CD4-positive, CD25-positive, alpha-beta regulatory T cell (primary cell): ENCODE results near the gene OPRL1. TPM values are rescaled to one million over a fixed set of nuclear protein-coding genes. Genes with fewer than 3 reads are reported as not detected.

Experiments
- ATAC-seq, 2 donors: fragments of 150-1000 bp; cut with Tn5 transposase; one replicate each; pipeline ENCODE4 v1.10.0; 2021; ENCODE audit warnings: low read depth in 2 of 2, moderate number of reproducible peaks in 2 of 2, moderate library complexity in 1 of 2
- DNase-seq, 3 donors: peaks; one replicate each; pipeline versions ENCODE4 v3.0.0 to v3.0.0-alpha.2; 2012 to 2022; ENCODE audit warnings: mixed read lengths in 1 of 3
- H3K27ac ChIP-seq: one replicate; pipeline ENCODE4 v1.7.0; 2013; ENCODE audit warnings: mild to moderate bottlenecking, low read length; ENCODE audit not compliant: insufficient read depth, poor library complexity, severe bottlenecking
- H3K27me3 ChIP-seq: one replicate; pipeline ENCODE4 v1.7.0; 2013; ENCODE audit warnings: low read length; ENCODE audit not compliant: control insufficient read depth, insufficient read depth
- H3K36me3 ChIP-seq: one replicate; pipeline ENCODE4 v1.7.0; 2013; ENCODE audit warnings: mild to moderate bottlenecking, low read length, moderate library complexity; ENCODE audit not compliant: control insufficient read depth, insufficient read depth
- H3K4me1 ChIP-seq: 2 replicates; pipeline ENCODE4 v1.7.0; 2013; ENCODE audit warnings: mild to moderate bottlenecking, low read length; ENCODE audit not compliant: insufficient read depth, control insufficient read depth, poor library complexity, severe bottlenecking
- H3K4me3 ChIP-seq: one replicate; pipeline ENCODE4 v1.7.0; 2013; ENCODE audit warnings: low read depth, mild to moderate bottlenecking, low read length, moderate library complexity
- H3K9me3 ChIP-seq, 2 experiments: 1 replicate in 1 of 2; 2 replicates in 1 of 2; pipeline ENCODE4 v1.7.0; 2013; ENCODE audit warnings: low read length in 2 of 2, mild to moderate bottlenecking in 1 of 2, moderate library complexity in 1 of 2; ENCODE audit not compliant: control insufficient read depth in 2 of 2
- H3K27ac Mint-ChIP-seq, 3 donors: one replicate each; pipeline ENCODE4 v1.8.0; 2020 to 2022; ENCODE audit warnings: mild to moderate bottlenecking in 3 of 3, mixed read lengths in 3 of 3, moderate library complexity in 2 of 3
- H3K27me3 Mint-ChIP-seq: one replicate; pipeline ENCODE4 v1.8.0; 2022; ENCODE audit warnings: mild to moderate bottlenecking, mixed read lengths
- H3K36me3 Mint-ChIP-seq: one replicate; pipeline ENCODE4 v1.8.0; 2020; ENCODE audit warnings: mixed read lengths
- H3K4me1 Mint-ChIP-seq, 4 donors: one replicate each; pipeline ENCODE4 v1.8.0; 2020 to 2022; ENCODE audit warnings: mixed read lengths in 4 of 4, mild to moderate bottlenecking in 1 of 4
- H3K4me3 Mint-ChIP-seq, 4 donors: one replicate each; pipeline ENCODE4 v1.8.0; 2020 to 2022; ENCODE audit warnings: mild to moderate bottlenecking in 4 of 4, mixed read lengths in 4 of 4, moderate library complexity in 3 of 4
- H3K9me3 Mint-ChIP-seq, 7 donors: one replicate each; pipeline ENCODE4 v1.8.0; 2020 to 2022; ENCODE audit warnings: mixed read lengths in 7 of 7, mild to moderate bottlenecking in 3 of 7, moderate library complexity in 2 of 7
- polyA plus RNA-seq, 4 donors: library from polyadenylated mRNA; unstranded; fragments of 300-500 nt; fragmentation: Illumina TruSeq; gene quantifications; one replicate each; pipeline ENCODE4 v1.2.3, GENCODE V29; 2021
- total RNA-seq: library from RNA; stranded (reverse); gene quantifications from one replicate; pipeline ENCODE4 v1.2.3, GENCODE V29; 2022

The OPRL1 gene
- total and polyA plus RNA-seq, 5 donors from 2014 or later = 0.58 to 1.3 (median 0.60) TPM

- DNase-seq (no peak), ATAC-seq (no peak)
- Histone ChIP-seq H3K27ac (no peak overlapping the region), H3K4me1 (peaks cover 23% of the 10 kb centered on the region), H3K4me3 (no peak overlapping the region), H3K36me3 (peaks cover 20% of the 10 kb centered on the region), H3K9me3 (no peaks in the 10 kb centered on the region), H3K27me3 (no peaks in the 10 kb centered on the region)
- Mint-ChIP-seq H3K4me3 (no peak overlapping the region), H3K9me3 (no peaks in the 10 kb centered on the region), H3K36me3 (peaks cover 3% of the 10 kb centered on the region), H3K27me3 (no peaks in the 10 kb centered on the region), H3K27ac (no peak overlapping the region), H3K4me1 (peaks cover 0 to 33% (median under 1%) of the 10 kb centered on the region in 4 donors)
Observed at GRCh38 chr20:64072498-64073063, 7.3 kb upstream of the OPRL1 start.

DNA sequence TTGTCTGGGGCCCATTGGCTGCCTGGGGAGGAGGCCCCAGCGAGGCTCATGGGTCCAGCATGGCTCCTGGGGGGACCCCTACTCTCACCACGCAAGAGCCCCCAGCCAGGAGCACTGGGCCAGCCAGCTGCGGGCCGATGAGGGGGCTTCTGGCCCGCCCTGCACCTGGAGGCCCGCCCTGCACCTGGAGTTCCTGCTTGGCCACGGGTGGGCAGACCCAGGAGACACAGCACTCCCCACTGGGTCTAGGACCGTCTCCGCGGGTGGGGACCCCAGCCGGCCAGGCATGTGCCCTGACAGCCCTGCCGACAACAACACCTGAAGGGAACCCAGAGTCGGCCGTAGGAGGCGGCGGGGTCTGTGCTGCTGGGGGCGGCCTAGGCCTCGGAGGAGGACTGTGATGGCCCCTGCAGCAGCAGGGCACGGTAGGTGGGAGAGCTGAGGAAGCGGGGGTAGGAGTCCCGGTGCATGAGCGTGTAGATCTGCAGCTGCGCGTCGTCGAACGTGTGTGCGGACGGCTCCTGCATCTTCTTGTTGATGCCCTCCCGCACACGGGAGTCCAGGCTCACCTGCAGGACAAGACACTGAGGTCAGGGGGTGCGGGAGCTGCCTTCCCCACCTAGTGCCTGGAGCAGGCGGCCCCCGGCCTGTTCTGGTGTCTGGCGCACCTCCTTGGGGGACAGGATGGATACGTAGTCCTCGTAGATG is 6.3 kb upstream of the OPRL1 start:
- H3K36me3 Mint-ChIP-seq = peaks cover 3% of the 10 kb centered on the region
- Histone ChIP-seq H3K4me1 (peaks cover 34% of the 10 kb centered on the region), H3K27me3 (no peaks in the 10 kb centered on the region), H3K27ac (no peak overlapping the region), H3K4me3 (no peak overlapping the region), H3K36me3 (peaks cover 20% of the 10 kb centered on the region), H3K9me3 (no peaks in the 10 kb centered on the region)
- DNase-seq = no peak
- H3K27ac Mint-ChIP-seq = peak overlapping the region in 1 of 3 donors; percentile 66
- no peaks in the 10 kb centered on the region for H3K27me3 Mint-ChIP-seq
- ATAC-seq = no peak
- H3K4me1 Mint-ChIP-seq = peaks cover 0 to 31% (median 3%) of the 10 kb centered on the region in 4 donors
- H3K9me3 Mint-ChIP-seq = no peaks in the 10 kb centered on the region
- H3K4me3 Mint-ChIP-seq = no peak overlapping the region

DNA sequence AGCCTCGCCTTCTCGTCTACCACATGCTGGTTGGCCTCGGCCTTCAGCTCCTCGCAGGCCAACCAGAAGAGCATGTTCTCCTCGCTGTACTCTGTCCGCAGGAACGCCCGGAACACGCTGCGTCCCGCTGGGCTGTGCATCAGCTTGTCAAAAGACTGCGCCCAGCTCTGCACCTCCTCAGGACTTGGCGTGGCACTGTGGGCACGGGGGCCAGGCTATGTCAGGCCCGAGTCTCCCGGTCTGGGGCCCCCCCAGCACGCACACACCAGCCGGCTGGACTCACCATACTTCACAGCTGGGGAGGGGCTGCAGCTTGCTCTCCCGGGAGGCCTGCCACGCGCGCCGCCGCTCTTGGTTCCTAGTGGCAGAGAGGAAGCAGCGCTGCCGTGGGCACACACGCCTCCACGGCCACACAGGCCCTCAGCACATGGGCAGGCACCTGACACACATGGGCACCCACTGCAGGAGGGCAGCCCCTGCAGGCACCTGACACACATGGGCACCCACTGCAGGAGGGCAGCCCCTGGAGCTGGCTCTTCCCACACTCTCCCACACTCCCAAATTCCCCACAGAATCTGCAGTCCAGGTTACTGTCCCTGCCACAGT is 5.6 kb upstream of the OPRL1 start:
- H3K4me1 Mint-ChIP-seq = peaks cover 0 to 31% (median 4%) of the 10 kb centered on the region in 4 donors
- DNase-seq (no peak), ATAC-seq (no peak)
- no peak overlapping the region for H3K4me3 ChIP-seq
- H3K27ac Mint-ChIP-seq = no peak overlapping the region
- no peaks in the 10 kb centered on the region for H3K9me3 ChIP-seq
- H3K27me3 Mint-ChIP-seq = no peaks in the 10 kb centered on the region
- H3K36me3 ChIP-seq = peaks cover 20% of the 10 kb centered on the region
- peaks cover 3% of the 10 kb centered on the region for H3K36me3 Mint-ChIP-seq
- H3K4me3 Mint-ChIP-seq = no peak overlapping the region
- H3K27ac ChIP-seq = no peak overlapping the region
- peaks cover 38% of the 10 kb centered on the region for H3K4me1 ChIP-seq
- no peaks in the 10 kb centered on the region for H3K27me3 ChIP-seq
- H3K9me3 Mint-ChIP-seq = no peaks in the 10 kb centered on the region

- Histone ChIP-seq H3K4me1 (peaks cover 34% of the 10 kb centered on the region), H3K4me3 (no peak overlapping the region), H3K27ac (no peak overlapping the region), H3K9me3 (no peaks in the 10 kb centered on the region), H3K36me3 (peaks cover 20% of the 10 kb centered on the region), H3K27me3 (no peaks in the 10 kb centered on the region)
- no peak for ATAC-seq
- peaks cover 0 to 29% (median 4%) of the 10 kb centered on the region in 4 donors for H3K4me1 Mint-ChIP-seq
- no peaks in the 10 kb centered on the region for H3K27me3 Mint-ChIP-seq
- H3K9me3 Mint-ChIP-seq = no peaks in the 10 kb centered on the region
- peaks cover 3% of the 10 kb centered on the region for H3K36me3 Mint-ChIP-seq
- H3K27ac Mint-ChIP-seq = no peak overlapping the region
- DNase-seq = no peak
- peak overlapping the region in 2 of 4 donors; percentile 24 to 29 for H3K4me3 Mint-ChIP-seq
Observed at GRCh38 chr20:64074963-64075362, 4.9 kb upstream of the OPRL1 start.

DNA sequence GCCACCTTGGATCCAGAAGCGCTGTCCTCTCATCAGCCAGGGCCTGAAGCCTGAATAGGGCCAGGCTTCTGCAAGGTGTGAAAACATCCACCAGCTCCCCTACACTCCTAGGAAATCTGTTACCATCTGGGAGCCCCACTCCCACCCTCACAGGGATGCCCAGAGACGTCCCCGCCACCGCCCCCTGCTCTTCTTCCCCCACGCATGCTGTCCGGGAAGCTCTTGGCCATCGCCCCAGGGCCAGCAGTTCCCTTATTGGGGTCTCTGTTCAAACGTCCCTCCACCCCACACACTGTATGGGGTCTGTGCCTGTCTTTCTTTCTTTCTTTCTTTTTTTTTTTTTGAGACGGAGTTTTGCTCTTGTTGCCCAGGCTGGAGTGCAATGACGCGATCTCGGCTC is 4.3 kb upstream of the OPRL1 start:
- Mint-ChIP-seq H3K27me3 (no peaks in the 10 kb centered on the region), H3K27ac (no peak overlapping the region), H3K4me1 (peaks cover 0 to 33% (median 4%) of the 10 kb centered on the region in 4 donors), H3K9me3 (no peaks in the 10 kb centered on the region), H3K36me3 (peaks cover 3% of the 10 kb centered on the region), H3K4me3 (peak overlapping the region in 1 of 4 donors; percentile 13)
- no peak for ATAC-seq
- no peak overlapping the region for H3K4me3 ChIP-seq
- peaks cover 20% of the 10 kb centered on the region for H3K36me3 ChIP-seq
- H3K27ac ChIP-seq = no peak overlapping the region
- no peaks in the 10 kb centered on the region for H3K27me3 ChIP-seq
- no peaks in the 10 kb centered on the region for H3K9me3 ChIP-seq
- no peak for DNase-seq
- H3K4me1 ChIP-seq = peaks cover 38% of the 10 kb centered on the region

GRCh38 chr20:64076061-64076997 is 3.6 kb upstream of the OPRL1 start:
- no peaks in the 10 kb centered on the region for H3K27me3 ChIP-seq
- Mint-ChIP-seq H3K27ac (peak overlapping the region in 1 of 3 donors; percentile 66), H3K4me1 (peaks cover 0 to 36% (median 8%) of the 10 kb centered on the region in 4 donors), H3K36me3 (peaks cover 3% of the 10 kb centered on the region), H3K4me3 (peak overlapping the region; percentile 29 to 93 (median 48)), H3K27me3 (no peaks in the 10 kb centered on the region), H3K9me3 (no peaks in the 10 kb centered on the region)
- H3K36me3 ChIP-seq = peaks cover 20% of the 10 kb centered on the region
- ATAC-seq (no peak), DNase-seq (no peak)
- peak overlapping the region; percentile 68 for H3K27ac ChIP-seq
- peaks cover 38% of the 10 kb centered on the region for H3K4me1 ChIP-seq
- H3K9me3 ChIP-seq = no peaks in the 10 kb centered on the region
- no peak overlapping the region for H3K4me3 ChIP-seq

DNA sequence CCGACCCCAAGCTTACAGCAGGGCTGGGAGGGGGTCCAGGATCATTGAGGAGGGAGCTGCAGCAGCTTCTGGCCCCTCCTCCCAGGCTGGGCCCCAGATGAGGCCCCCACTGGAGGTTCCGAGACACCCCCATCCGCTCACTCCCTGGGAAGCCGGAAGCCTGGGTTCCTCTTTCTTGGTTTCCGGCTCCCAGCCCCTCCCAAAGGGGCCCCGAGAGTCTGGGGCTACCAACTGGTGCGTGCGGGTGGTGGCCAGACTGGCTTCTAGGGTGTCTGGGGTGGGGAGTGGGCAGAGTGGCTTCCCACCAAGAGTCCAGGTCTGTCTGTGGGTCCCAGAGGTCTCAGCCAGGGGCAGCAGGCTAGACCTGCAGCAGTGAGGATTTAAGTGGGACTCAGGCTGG is 2.8 kb upstream of the OPRL1 start:
- H3K27ac Mint-ChIP-seq = peak overlapping the region; percentile 77 to 91 (median 78)
- Histone ChIP-seq H3K9me3 (no peaks in the 10 kb centered on the region), H3K4me3 (peak overlapping the region; percentile 78), H3K36me3 (peaks cover 20% of the 10 kb centered on the region), H3K27me3 (no peaks in the 10 kb centered on the region), H3K4me1 (peaks cover 38% of the 10 kb centered on the region), H3K27ac (peak overlapping the region; percentile 68)
- ATAC-seq (peak in 1 of 2 donors; percentile 3), DNase-seq (peak in 1 of 3 donors; percentile 76)
- H3K27me3 Mint-ChIP-seq = peaks cover 7% of the 10 kb centered on the region
- peaks cover 0 to 41% (median 11%) of the 10 kb centered on the region in 4 donors for H3K4me1 Mint-ChIP-seq
- peak overlapping the region; percentile 92 to 98 (median 96) for H3K4me3 Mint-ChIP-seq
- H3K36me3 Mint-ChIP-seq = peaks cover 3% of the 10 kb centered on the region
- H3K9me3 Mint-ChIP-seq = no peaks in the 10 kb centered on the region
